Suprapubic skin (tissue), 3 donors: ENCODE results near the gene GPR148.
"Not testable (repeated sequence)": the region's sequence is repeated elsewhere in the genome, so short reads cannot be mapped to it uniquely, and the experiment has no call there.

Source experiments
- CTCF ChIP-seq, 2 donors: fragments of 200-600 bp in 1 of 2; fragments of 450-650 bp in 1 of 2; sonication (generic) in 1 of 2; IDR thresholded peaks; one replicate each; pipeline ENCODE4 v1.5.1; 2016 to 2019; ENCODE audit warnings: antibody characterized with exemption in 2 of 2, mild to moderate bottlenecking in 1 of 2, moderate library complexity in 1 of 2
- EP300 ChIP-seq: sonication (generic); formaldehyde crosslinking; IDR thresholded peaks from one replicate; pipeline ENCODE4 v1.6.1; 2017; ENCODE audit warnings: antibody characterized with exemption
- POLR2A ChIP-seq, 2 donors: fragments of 450-650 bp; IDR thresholded peaks; one replicate each; pipeline ENCODE4 v1.6.1; 2017; ENCODE audit warnings: antibody characterized with exemption in 2 of 2, mild to moderate bottlenecking in 2 of 2, moderate library complexity in 2 of 2

DNA sequence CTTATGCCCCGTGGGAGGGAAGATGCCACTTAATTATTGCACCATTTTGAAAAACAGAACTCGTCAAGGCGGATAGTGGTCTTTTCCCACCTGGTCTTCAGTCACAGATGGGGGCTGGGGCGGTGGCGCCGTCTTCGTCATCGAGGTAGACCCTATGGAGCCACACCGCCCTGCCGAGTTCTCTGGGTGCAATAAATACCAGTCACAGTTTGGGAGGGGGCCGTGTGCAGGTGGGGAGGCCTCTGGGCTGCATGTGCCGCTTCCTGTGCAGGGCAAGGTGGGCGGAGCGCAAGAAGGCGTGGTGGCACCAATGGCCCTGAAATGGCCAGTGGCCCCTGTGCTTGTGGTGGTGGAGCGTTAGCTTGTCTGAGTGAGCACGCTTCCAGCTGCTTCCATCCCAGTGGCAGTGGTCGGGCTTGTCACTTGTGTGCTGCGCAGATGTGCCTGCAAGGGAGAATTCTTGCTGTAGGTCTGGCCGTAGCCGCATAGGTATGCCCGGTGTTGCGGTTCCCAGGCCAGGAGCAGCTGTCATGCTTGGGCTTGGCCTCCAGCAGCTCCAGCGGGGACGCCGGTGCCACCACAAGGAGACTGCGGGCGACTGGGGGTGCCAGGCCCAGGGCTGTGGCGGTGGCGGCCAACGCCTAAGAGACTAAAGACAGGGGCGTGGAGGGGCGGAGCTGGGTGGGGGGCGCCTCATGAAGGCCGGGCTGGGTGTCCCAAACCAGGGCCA is 36.7 kb upstream of the GPR148 start:
- not testable (repeated sequence) for TF ChIP-seq CTCF (IDR thresholded peaks at IDR 0.05); POLR2A (IDR thresholded peaks at IDR 0.05); EP300
